ENCODE data around the gene BRSK2.
"Not testable (repeated sequence)": the region's sequence is repeated elsewhere in the genome, so short reads cannot be mapped to it uniquely, and the experiment has no call there.

The BRSK2 gene

GRCh38 chr11:1389932-1390568, at the start of gene BRSK2:
Gene BRSK2, plus strand, starts transcription at chr11:1389934. Its CDS starts 351 bp downstream, at chr11:1390285.
- no peak for DNase-seq

DNA sequence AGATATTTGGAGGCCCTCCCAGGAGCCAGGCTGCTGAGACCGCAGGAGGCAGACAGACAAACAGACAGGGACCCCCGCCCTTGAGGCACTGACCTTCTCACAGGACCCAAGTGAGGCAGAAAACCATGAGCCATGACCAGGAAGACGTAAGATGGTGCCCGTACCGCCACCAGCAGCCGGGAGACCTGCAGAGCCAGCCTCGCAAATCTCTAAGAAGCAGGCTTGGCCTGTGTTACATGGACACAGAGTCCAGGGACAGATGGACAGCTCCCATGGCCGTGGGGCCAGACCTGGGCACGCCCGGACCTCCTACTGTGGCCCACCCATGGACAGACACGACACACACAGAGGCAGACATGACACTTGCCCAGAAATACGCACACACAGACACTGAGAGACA, 49.6 kb upstream of the BRSK2 start:
- no peak for DNase-seq

DNA sequence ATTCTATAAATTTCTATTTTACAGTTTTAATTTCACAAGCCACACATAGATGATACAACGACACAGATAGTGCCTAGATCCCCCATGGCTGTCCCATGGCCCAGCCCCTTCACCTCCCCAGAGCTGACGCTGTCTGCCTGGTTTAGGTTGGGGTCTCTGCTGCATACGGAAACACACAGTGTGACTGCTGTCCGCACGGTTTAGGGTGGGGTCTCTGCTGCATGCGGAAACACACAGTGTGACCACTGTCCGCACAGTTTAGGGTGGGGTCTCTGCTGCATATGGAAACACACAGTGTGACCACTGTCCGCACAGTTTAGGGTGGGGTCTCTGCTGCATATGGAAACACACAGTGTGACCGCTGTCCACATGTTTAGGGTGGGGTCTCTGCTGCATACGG, 48.5 kb upstream of the BRSK2 start:
- not testable (repeated sequence) for DNase-seq

DNA sequence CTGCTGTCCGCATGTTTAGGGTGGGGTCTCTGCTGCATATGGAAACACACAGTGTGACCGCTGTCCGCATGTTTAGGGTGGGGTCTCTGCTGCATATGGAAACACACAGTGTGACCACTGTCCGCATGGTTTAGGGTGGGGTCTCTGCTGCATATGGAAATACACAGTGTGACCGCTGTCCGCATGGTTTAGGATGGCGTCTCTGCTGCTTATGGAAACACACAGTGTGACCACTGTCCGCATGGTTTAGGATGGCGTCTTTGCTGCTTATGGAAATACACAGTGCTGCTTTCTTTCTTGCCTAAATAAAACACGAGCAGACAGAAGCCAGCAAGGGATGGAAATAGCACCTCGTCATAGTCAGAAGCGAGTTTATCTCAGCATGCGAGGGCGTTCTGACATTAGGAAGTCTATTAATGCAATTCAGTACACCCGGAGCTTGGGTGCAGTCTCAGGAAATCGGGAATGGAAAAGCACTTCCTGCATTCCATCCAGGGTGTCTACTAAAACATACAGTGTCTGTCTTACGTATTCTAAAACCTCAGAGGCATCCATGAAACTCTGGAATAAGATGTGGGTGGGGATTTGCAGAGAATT, 47.7 kb upstream of the BRSK2 start:
- no peak for DNase-seq

GRCh38 chr11:1342946-1343345, 46.8 kb upstream of the BRSK2 start:
- no peak for DNase-seq

GRCh38 chr11:1343391-1344055, 46.2 kb upstream of the BRSK2 start:
- no peak for DNase-seq

DNA sequence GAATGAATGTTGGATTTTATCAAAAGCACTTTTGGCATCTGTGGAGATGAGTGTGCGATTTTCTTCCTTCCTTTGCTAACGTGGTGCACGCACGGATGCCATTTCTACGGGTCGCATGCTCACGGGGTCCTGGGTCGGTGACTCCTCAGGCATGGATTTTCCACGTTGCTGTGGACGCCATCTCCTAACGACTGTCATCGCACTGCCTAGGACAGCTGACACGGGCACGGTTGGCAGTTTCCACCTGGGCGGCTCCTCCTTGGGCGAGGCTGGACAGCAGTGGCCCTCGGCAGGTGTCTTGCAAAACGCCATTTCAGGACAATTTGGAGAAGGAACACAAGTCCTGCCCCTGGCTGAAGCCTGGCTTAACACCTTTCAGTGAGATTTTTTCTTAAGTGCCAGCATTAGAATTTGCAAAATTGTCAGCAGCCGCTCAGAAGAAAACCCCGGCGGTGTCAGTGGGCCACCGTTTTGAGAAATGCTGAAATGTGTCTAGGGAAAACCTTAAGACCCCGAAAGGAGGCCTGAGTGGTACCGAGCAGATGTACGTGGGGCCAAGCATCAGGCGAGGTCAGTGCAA, 45.6 kb upstream of the BRSK2 start:
- DNase-seq = no peak

DNA sequence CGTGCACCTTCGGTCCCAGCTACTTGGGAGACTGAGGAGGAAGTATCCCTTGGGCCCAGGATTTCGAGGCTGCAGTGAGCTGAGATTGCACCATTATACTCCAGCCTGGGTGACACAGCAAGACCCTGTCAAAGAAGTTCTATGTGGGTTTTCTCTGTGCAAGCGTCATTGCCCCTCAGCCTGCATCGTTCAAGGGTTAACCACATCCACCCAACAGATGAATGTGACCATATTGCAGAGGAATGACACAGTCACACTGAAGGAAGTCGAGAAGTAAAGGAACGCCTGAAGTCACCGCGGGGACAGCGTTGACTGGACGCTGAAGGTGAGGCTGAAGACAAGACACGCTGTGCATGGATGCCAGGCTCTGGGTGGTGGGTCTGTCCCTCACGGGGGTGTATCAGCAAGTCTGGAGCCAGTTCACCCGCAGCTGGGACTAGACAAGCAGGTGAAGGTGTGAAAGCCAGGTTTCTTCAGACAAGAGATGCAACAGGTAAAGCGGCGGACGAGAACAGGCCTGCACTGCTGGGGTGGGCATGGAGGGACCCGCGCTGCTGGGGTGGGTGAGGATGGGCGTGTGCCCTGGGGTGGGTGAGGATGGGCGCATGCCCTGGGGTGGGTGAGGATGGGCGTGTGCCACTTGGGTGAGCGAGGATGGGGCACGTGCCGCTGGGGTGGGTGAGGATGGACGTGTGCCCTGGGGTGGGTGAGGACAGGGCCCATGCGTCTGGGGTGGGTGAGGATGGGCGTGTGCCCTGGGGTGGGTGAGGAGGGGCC, 43.8 kb upstream of the BRSK2 start:
- no peak for DNase-seq

DNA sequence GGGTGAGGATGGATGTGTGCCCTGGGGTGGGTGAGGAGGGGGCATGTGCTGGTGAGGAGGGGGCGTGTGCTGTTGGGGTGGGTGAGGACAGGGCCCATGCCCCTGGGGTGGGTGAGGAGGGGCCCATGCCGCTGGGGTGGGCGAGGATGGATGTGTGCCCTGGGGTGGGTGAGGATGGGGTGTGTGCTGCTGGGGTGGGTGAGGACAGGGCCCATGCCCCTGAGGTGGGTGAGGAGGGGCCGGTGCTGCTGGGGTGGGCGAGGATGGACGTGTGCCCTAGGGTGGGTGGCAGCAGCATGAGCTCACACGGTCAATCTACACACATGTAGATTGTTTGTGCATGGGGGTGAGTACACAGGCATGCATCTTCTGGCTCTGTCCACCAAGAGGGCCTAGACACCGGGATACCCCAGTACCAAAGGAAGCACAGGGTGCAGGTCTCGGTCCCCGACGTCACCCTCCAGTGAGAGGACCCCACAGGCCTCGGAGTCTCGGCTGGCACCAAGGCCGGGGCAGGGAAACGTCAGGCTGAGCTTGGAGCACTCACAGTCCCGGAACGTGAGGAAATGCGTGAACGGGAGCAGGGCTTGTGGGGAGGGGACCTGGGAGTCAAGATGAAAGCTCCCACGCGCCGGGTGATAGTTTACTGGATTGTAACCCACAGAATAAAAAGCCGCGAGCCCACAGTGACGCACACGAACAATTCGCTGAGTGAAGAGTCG, 42.9 kb upstream of the BRSK2 start:
- DNase-seq = no peak

- not testable (repeated sequence) for DNase-seq
These were observed 42.2 kb upstream of the BRSK2 start for GRCh38 chr11:1347411-1347999.

- DNase-seq = no peak
These were observed 41.5 kb upstream of the BRSK2 start for GRCh38 chr11:1348146-1348795.

DNA sequence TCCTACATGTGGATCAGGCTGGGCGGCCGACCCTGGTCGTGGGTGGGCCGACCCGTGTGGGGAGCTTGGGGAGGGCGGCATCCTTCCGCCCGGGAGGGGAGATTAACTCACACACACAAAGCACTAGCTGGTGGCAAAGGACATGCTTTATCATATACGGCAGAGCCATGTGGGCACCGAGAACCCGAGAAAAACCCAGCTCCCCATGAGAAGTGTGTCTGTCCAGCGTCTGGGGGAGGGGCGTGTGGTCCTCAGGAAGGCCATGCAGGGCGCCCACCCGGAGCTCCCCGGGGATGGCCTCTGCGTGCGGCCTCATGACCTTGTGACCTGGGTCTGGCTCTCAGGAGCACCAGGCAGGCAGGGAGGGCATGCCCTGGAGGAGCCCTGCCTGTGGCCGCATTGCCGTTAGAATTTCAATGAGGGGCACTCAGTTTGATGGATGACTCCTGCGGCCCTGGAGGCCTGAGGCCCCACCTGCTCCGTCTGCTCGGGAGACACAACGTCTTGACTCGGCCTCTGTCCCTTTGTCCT, 40.9 kb upstream of the BRSK2 start:
- no peak for DNase-seq

- no peak for DNase-seq
These were observed 40.2 kb upstream of the BRSK2 start for GRCh38 chr11:1349327-1350041.

GRCh38 chr11:1350086-1350725, 39.5 kb upstream of the BRSK2 start:
- no peak for DNase-seq

GRCh38 chr11:1351278-1351937, 38.3 kb upstream of the BRSK2 start:
- DNase-seq = no peak

- no peak for DNase-seq
These were observed 36.9 kb upstream of the BRSK2 start for GRCh38 chr11:1352696-1353382.

GRCh38 chr11:1353383-1354124, 36.2 kb upstream of the BRSK2 start:
- no peak for DNase-seq

Measured in activated CD4-positive, alpha-beta T cell treated with anti-CD3 and anti-CD28 coated beads, Interleukin-10, Interleukin-2, amounts not matched to agents 100 ng/mL and 50 ng/mL, durations not matched to agents 16 hours and 8 hours (primary cell).